Measurements from ENCODE around the gene LRRC4B. TPM values are rescaled to one million over a fixed set of nuclear protein-coding genes. Genes with fewer than 3 reads are reported as not detected.

Gene LRRC4B
- total RNA-seq, 2 donors from 2014 or later, result 0.26 to 10.5 TPM

DNA sequence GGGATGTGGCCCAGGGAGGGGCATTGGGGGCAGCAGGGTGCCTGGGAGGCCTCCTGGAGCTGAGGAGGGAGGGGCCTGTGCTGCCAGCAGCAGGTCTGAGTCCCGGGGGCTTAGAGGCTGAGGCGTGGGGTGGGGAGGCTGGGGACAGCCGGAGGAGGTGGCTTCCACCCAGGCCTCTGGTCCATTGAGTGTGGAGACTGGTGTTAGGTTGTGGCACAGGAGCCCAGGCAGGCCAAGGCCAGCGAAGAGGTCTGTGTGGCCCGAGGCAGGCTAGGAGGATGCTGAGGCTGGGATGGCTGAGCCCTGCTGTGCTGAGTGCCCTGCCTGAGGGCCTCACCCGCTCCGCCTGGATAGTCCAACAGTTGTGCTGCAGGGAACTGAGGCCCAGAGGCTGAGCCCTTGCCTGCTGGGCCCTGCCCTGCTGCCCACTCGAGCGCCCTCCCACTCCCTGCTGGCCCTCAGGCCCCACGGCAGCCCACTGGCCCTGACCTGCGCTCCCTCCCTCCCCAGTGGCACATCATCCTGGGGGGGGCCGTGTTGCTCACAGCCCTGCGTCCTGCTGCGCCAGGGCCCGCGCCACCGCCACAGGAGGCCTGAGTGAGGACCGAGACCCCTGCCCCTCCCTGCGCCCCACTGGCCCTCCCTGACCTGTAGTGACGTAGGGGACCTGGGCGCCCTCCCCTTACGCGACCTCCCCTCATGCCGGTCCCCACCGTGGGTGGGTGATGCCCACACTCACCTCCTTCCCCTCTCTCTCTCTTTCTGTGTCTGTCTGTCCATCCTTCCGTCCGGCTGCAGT lies 86.7 kb downstream of the LRRC4B start:
- no peak for TF ChIP-seq POLR2A (IDR thresholded peaks at IDR 0.05)
- TF ChIP-seq, protein P1, sequence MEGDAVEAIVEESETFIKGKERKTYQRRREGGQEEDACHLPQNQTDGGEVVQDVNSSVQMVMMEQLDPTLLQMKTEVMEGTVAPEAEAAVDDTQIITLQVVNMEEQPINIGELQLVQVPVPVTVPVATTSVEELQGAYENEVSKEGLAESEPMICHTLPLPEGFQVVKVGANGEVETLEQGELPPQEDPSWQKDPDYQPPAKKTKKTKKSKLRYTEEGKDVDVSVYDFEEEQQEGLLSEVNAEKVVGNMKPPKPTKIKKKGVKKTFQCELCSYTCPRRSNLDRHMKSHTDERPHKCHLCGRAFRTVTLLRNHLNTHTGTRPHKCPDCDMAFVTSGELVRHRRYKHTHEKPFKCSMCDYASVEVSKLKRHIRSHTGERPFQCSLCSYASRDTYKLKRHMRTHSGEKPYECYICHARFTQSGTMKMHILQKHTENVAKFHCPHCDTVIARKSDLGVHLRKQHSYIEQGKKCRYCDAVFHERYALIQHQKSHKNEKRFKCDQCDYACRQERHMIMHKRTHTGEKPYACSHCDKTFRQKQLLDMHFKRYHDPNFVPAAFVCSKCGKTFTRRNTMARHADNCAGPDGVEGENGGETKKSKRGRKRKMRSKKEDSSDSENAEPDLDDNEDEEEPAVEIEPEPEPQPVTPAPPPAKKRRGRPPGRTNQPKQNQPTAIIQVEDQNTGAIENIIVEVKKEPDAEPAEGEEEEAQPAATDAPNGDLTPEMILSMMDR (IDR thresholded peaks at IDR 0.05), result no peak
- no peak overlapping the region for H3K4me3 ChIP-seq
- no peaks in the 10 kb centered on the region for H3K27me3 ChIP-seq
- 92 to 94% methylated on average over 10 to 23 of the region's 27 CpGs for WGBS, 2 donors
- H3K36me3 ChIP-seq (replicated peaks in 1 of 2; ENCODE audit: insufficient read depth in 1 of 2, low read depth in 2 of 2), result peaks cover 10 to 23% of the 10 kb centered on the region in 2 donors
- no peaks in the 10 kb centered on the region for H3K9me3 ChIP-seq
- intact Hi-C loops (cut with DNase I), result no loop called here
- ATAC-seq, result no peak
- H3K27ac ChIP-seq, result no peak overlapping the region
- no peak for DNase-seq
- peaks cover 17% of the 10 kb centered on the region for H3K4me1 ChIP-seq

DNA sequence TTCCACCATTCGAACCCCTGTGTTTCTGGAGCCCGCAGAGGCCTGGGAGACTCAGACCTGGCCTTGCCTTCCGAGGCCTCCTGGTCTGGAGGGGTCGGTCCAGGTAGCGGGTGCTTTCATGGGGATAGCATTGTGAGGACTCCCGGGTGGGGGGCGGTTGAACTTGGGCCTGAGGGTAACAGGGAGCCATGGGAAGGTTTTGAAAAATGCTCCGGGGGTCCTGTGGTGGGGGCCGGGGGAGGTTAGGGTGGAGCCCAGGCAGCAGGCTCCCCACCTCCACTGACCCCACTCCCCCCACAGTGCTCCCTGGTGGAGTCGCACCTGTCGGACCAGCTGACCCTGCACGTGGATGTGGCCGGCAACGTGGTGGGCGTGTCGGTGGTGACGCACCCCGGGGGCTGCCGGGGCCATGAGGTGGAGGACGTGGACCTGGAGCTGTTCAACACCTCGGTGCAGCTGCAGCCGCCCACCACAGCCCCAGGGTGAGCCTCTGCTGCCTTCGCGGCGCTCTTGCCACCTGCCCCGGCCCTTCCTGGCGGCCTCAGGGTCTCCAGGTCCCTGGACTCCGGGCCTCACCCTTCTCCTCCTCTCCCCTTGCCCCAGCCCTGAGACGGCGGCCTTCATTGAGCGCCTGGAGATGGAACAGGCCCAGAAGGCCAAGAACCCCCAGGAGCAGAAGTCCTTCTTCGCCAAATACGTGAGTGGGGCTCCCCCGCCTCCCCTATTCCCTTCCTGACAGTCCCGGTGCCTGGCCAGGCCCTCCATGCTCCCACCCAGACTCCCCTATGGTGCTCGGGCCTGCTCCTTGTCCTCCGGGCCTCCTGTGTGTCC lies 87.7 kb downstream of the LRRC4B start:
- 87 to 94% methylated on average over 10 to 19 of the region's 37 CpGs for whole genome bisulfite sequencing, 2 donors
- DNase-seq (no peak), ATAC-seq (no peak)
- Histone ChIP-seq H3K9me3 (no peaks in the 10 kb centered on the region), H3K4me3 (no peak overlapping the region), H3K27me3 (no peaks in the 10 kb centered on the region), H3K27ac (no peak overlapping the region), H3K4me1 (peaks cover 21% of the 10 kb centered on the region), H3K36me3 (replicated peaks in 1 of 2; ENCODE audit: insufficient read depth in 1 of 2, low read depth in 2 of 2) (peaks cover 10 to 23% of the 10 kb centered on the region in 2 donors)
- intact Hi-C loops (cut with DNase I), result no loop called here
- TF ChIP-seq POLR2A (IDR thresholded peaks at IDR 0.05), result no peak
- TF ChIP-seq, protein P1 (IDR thresholded peaks at IDR 0.05), result no peak

DNA sequence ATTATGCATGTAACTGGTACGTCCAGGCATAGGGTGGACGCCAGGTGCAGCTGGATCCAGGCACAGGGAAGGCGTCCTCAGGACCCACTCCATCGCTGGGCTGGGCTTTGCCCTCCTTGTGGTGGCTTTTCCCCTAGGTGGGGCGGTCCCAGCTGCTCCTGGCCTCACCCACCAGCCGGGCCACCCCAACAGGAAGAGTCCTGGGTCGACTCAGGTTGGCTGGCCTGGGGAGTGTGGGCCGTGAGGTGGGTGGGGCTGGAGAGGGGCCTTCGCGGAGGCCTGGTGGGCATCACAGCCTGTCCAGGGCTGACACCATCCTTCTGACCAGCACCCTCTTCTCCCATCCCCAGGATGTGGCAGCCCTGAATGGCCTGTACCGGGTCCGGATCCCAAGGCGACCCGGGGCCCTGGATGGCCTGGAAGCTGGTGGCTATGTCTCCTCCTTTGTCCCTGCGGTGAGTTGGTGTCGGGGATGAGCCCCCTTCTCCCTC lies 88.4 kb downstream of the LRRC4B start:
- no peaks in the 10 kb centered on the region for H3K9me3 ChIP-seq
- H3K4me3 ChIP-seq, result no peak overlapping the region
- intact Hi-C loops (cut with DNase I), result no loop called here
- H3K4me1 ChIP-seq, result peaks cover 21% of the 10 kb centered on the region
- no peak for ATAC-seq
- H3K27ac ChIP-seq, result no peak overlapping the region
- TF ChIP-seq, protein P1 (IDR thresholded peaks at IDR 0.05), result no peak
- no peak for TF ChIP-seq POLR2A (IDR thresholded peaks at IDR 0.05)
- no peaks in the 10 kb centered on the region for H3K27me3 ChIP-seq
- peaks cover 10 to 23% of the 10 kb centered on the region in 2 donors for H3K36me3 ChIP-seq (replicated peaks in 1 of 2; ENCODE audit: insufficient read depth in 1 of 2, low read depth in 2 of 2)
- no peak for DNase-seq
- 89 to 95% methylated on average over 6 to 15 of the region's 16 CpGs for WGBS, 2 donors

DNA sequence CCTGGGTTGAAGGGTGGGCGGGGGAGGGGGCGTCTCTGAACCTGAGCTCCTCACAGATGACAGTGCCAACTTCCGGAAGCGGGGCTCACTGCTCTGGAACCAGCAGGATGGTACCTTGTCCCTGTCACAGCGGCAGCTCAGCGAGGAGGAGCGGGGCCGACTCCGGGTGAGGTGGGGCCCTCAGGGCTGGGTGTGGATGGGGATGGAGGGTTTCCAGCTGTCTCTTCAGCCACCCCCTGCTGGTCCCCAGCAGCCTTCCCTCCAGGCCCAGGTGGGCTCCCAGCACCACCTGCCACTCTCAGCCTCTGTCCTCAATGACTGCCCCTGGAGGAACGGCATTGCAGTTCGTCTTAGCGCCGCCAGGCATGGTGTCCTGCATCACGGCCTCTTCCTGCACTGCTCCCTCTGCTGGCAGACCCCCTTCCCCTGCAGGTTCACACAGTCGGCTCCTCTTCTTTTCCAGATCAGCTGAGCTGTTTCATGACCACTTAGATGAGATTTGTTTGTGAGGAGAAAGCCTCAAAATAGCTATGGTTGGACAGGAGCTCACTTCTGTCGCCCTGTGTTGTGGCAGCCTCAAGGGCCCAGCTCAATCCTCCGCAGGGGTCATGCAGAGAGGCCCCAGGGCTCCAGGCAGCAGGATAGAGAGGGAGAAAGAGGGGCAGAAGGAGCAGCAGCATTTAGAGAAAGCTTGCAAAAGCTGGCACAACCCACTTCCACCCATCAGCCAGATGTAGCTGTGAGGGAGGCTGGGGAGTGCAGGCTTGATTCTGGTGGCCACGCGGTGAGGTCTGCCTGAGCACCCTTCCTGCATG lies 89.1 kb downstream of the LRRC4B start:
- intact Hi-C loops (cut with DNase I), result no loop called here
- H3K9me3 ChIP-seq, result no peaks in the 10 kb centered on the region
- H3K27me3 ChIP-seq, result no peaks in the 10 kb centered on the region
- DNase-seq (no peak), ATAC-seq (no peak)
- TF ChIP-seq POLR2A (IDR thresholded peaks at IDR 0.05), result no peak
- TF ChIP-seq, protein P1 (IDR thresholded peaks at IDR 0.05), result no peak
- no peak overlapping the region for H3K27ac ChIP-seq
- H3K4me1 ChIP-seq, result peaks cover 21% of the 10 kb centered on the region
- 90 to 98% methylated on average over 10 to 19 of the region's 19 CpGs for WGBS, 2 donors
- peaks cover 10 to 23% of the 10 kb centered on the region in 2 donors for H3K36me3 ChIP-seq (replicated peaks in 1 of 2; ENCODE audit: insufficient read depth in 1 of 2, low read depth in 2 of 2)
- no peak overlapping the region for H3K4me3 ChIP-seq
